RWPE2 (cell line): ENCODE results near the gene EAF1.
"Not testable (repeated sequence)": the region's sequence is repeated elsewhere in the genome, so short reads cannot be mapped to it uniquely, and the experiment has no call there.

Experiments used
- ATAC-seq: fragments of 200-7000 bp; cut with Tn5 transposase; 3 replicates; pipeline ENCODE4 v1.9.1; 2021; ENCODE audit warnings: low read depth
- DNase-seq: peaks from one replicate; pipeline ENCODE4 v3.0.0-alpha.2; 2020; ENCODE audit warnings: low spot score
- H3K27ac ChIP-seq: fragments of 450-650 bp; 2 replicates; pipeline ENCODE4 v1.5.1; 2017; ENCODE audit warnings: mild to moderate bottlenecking; ENCODE audit not compliant: poor library complexity, severe bottlenecking
- H3K27me3 ChIP-seq: fragments of 250-450 bp; sonication (Bioruptor Pico); 2 replicates; pipeline ENCODE4 v1.5.1; 2021; ENCODE audit warnings: mild to moderate bottlenecking, moderate library complexity; ENCODE audit not compliant: insufficient read depth, poor library complexity, severe bottlenecking
- H3K36me3 ChIP-seq: fragments of 250-450 bp; sonication (Bioruptor Pico); 2 replicates; pipeline ENCODE4 v1.5.1; 2020; ENCODE audit warnings: low read depth, mild to moderate bottlenecking, moderate library complexity
- H3K4me1 ChIP-seq: fragments of 250-450 bp; sonication (Bioruptor Pico); 2 replicates; pipeline ENCODE4 v1.5.1; 2021; ENCODE audit warnings: mild to moderate bottlenecking, moderate library complexity; ENCODE audit not compliant: insufficient read depth, poor library complexity, severe bottlenecking
- H3K4me3 ChIP-seq: fragments of 250-450 bp; sonication (Bioruptor Pico); 2 replicates; pipeline ENCODE4 v1.5.1; 2021; ENCODE audit warnings: mild to moderate bottlenecking, moderate library complexity; ENCODE audit not compliant: severe bottlenecking
- H3K9me3 ChIP-seq: fragments of 250-450 bp; sonication (Bioruptor Pico); 2 replicates; pipeline ENCODE4 v1.5.1; 2021; ENCODE audit warnings: mild to moderate bottlenecking, moderate library complexity; ENCODE audit not compliant: severe bottlenecking
- TF ChIP-seq, protein P1 (sequence below): fragments of 450-650 bp; IDR thresholded peaks from one replicate; pipeline ENCODE4 v1.5.1; 2017; ENCODE audit warnings: mild to moderate bottlenecking, moderate library complexity; ENCODE audit not compliant: poor library complexity, severe bottlenecking

Gene EAF1

DNA sequence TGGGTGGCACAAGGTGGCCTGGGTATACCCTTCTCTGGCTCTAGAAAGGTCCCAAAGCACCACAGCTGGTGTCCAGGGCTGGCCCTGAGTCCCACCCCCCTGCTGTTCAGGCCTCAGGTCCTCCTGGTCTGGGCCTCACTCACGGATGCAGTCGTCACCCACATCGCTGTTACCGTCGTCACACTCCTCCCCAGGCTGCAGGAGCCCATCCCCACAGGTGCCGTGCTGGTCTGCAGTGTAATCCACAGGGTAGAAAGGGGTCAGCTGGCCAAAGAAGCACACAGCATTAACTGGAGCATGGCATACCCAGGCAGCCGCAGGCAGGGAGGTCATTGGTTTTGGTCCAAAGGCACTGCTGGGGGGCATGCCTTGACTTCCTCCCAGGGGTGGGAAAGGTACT lies 28.4 kb downstream of the EAF1 start:
- H3K27ac ChIP-seq = no peak overlapping the region
- no peak overlapping the region for H3K4me3 ChIP-seq
- DNase-seq (no peak), ATAC-seq (no peak)
- TF ChIP-seq, protein P1, sequence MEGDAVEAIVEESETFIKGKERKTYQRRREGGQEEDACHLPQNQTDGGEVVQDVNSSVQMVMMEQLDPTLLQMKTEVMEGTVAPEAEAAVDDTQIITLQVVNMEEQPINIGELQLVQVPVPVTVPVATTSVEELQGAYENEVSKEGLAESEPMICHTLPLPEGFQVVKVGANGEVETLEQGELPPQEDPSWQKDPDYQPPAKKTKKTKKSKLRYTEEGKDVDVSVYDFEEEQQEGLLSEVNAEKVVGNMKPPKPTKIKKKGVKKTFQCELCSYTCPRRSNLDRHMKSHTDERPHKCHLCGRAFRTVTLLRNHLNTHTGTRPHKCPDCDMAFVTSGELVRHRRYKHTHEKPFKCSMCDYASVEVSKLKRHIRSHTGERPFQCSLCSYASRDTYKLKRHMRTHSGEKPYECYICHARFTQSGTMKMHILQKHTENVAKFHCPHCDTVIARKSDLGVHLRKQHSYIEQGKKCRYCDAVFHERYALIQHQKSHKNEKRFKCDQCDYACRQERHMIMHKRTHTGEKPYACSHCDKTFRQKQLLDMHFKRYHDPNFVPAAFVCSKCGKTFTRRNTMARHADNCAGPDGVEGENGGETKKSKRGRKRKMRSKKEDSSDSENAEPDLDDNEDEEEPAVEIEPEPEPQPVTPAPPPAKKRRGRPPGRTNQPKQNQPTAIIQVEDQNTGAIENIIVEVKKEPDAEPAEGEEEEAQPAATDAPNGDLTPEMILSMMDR = no peak
- H3K27me3 ChIP-seq = no peaks in the 10 kb centered on the region
- no peaks in the 10 kb centered on the region for H3K36me3 ChIP-seq
- H3K4me1 ChIP-seq = no peaks in the 10 kb centered on the region
- H3K9me3 ChIP-seq = no peaks in the 10 kb centered on the region

DNA sequence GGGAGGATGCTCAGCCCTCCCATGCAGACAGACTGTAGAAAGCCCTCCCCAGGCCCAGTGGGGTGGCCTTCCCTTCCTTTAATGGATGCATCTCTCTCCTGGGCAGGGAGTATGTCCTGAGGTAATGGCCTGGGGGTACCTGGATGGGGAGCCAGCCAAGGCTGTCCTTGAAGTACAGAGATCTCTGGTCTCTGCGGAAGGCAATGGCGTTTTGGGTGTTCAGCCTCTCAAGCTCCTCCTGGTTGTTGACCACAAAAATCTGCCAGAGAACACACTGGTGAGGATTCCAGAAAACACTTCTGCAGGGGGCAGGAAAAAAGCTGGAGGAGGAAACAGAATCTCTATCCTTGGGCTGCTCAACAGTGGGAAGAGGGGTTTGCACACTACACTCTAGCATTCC lies 28.9 kb downstream of the EAF1 start:
- no peak overlapping the region for H3K4me3 ChIP-seq
- no peaks in the 10 kb centered on the region for H3K27me3 ChIP-seq
- H3K36me3 ChIP-seq = no peaks in the 10 kb centered on the region
- H3K4me1 ChIP-seq = no peaks in the 10 kb centered on the region
- TF ChIP-seq, protein P1 = no peak
- DNase-seq = no peak
- no peaks in the 10 kb centered on the region for H3K9me3 ChIP-seq
- H3K27ac ChIP-seq = no peak overlapping the region
- no peak for ATAC-seq

DNA sequence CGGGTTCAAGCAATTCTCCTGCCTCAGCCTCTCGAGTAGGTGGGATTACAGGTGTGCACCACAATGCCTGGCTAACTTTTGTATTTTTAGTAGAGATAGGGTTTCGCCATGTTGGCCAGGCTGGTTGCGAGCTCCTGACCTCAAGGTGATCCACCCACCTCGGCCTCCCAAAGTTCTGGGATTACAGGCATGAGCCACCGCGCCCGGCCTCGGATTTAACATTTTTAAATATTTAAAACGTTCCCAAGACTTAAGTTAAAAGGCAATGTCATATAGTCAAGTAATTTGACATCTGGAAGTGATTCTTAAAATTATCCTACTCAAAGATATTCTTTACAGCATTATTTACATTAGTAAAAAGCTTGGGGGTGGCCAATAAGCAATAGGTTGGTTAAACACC lies 29.5 kb downstream of the EAF1 start:
- not testable (repeated sequence) for H3K27ac ChIP-seq, DNase-seq, ATAC-seq, H3K36me3 ChIP-seq, H3K27me3 ChIP-seq, H3K9me3 ChIP-seq, H3K4me3 ChIP-seq, H3K4me1 ChIP-seq

DNA sequence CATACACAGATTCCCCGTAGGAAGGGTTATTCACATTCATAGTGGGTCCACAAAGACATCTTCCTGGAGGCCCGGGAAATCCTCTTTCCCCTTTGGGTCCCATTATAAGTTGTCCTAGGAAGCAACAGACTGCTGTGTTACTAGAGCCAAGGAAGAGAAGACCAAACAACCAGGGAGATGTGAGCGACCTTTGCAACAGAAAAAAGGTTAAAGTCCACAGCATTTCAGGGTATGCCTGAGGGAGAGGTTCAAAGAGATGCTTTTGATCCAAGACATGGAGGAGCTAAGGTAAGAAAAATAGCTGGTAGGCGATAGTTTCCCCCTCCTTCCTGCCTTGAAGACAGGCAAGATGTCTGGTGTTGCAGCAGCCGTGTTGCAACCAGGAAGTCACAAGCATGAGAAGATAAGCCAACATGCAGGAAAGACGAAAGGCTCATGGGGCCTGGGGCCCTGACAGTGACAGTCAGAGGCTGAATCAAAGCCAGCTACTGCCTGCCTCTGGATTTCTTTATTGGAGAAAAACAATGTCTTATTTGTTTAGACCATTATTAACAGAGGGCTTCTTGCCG lies 30.9 kb downstream of the EAF1 start:
- ATAC-seq (no peak), DNase-seq (no peak)
- Histone ChIP-seq H3K4me3 (no peak overlapping the region), H3K9me3 (no peaks in the 10 kb centered on the region), H3K4me1 (no peaks in the 10 kb centered on the region), H3K27me3 (no peaks in the 10 kb centered on the region), H3K27ac (no peak overlapping the region), H3K36me3 (no peaks in the 10 kb centered on the region)
- TF ChIP-seq, protein P1 = no peak

DNA sequence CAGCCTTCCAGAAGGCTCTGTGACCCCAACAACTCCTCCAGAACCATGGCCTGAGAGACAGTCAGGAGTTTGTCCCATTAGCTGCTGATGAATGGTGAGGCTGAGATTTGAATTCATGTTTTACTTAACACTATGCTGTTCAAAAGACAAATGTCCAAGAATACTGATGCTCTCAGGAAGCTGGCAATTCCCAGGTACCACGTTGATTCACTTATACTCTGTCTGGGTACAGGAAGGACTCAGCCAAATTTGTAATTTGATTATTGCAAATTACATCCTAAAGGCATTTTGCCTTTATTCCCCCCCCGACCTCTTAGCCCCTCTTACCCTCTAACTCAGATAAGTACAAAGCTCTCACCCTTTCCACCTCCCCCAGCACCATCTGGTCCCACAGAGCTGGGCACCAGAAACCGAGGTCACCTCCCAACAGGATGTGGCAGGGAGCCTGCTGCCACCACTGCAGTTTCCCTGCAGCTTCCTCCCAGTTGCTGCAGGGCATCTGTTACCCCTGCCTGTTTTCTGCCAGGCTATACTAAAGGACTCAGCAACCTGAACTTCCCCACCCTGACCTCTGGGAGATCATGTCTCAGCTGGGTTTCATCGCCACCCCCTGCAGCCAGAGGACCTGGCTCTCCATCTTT lies 33.6 kb downstream of the EAF1 start:
- H3K27me3 ChIP-seq = no peaks in the 10 kb centered on the region
- no peaks in the 10 kb centered on the region for H3K9me3 ChIP-seq
- H3K4me3 ChIP-seq = no peak overlapping the region
- H3K27ac ChIP-seq = no peak overlapping the region
- H3K4me1 ChIP-seq = no peaks in the 10 kb centered on the region
- DNase-seq = no peak
- TF ChIP-seq, protein P1 = no peak
- H3K36me3 ChIP-seq = no peaks in the 10 kb centered on the region
- ATAC-seq = no peak
